ENCODE data around the gene TTC6.

Gene TTC6

DNA sequence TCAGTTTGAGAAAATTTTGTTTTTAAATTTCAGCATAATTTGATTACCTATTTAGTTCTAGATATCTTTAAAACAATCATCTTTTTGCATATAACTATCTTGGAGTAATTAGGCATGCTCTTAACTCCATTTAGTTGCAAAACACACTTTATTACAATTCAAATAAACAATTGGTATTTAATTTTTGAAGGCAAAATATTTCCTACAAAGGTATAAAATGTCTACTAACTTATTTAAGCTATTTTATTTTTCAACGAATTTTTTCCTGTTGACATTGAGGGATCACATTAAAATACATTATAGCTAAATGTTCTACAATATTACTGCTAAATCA lies 8.7 kb upstream of the TTC6 start:
- no peak for DNase-seq

DNA sequence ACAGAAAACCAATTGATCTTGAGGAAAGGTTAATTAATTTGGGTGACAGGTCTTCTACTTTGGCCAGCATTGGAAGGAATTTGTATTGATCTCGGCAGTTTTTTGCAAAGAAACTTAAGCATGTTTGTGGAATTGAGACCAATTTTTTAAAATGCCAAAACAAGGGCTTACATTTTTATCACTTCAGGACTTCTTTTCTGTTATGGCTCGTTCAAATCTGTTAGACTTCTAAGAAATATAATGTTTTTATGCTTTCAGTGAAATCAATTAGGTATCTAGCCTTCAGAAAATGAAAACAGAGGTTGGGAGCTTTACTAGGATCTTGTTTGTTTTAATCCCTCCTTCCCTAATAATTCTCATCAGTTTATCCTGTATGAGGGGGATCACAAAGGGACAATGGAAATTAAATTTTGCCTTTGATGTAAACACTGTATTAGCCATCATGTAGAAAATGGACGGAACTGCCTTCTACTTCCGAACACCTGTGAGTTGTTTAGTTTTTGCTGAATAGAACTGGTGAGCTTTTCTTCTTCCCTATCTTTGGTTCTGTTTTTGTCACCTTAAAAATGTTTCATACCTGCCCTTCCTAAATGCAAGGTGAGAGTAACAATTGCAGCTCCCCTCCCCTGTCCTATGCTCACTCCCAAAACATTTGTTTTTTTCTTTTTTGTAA lies 8.2 kb upstream of the TTC6 start:
- no peak for DNase-seq

DNA sequence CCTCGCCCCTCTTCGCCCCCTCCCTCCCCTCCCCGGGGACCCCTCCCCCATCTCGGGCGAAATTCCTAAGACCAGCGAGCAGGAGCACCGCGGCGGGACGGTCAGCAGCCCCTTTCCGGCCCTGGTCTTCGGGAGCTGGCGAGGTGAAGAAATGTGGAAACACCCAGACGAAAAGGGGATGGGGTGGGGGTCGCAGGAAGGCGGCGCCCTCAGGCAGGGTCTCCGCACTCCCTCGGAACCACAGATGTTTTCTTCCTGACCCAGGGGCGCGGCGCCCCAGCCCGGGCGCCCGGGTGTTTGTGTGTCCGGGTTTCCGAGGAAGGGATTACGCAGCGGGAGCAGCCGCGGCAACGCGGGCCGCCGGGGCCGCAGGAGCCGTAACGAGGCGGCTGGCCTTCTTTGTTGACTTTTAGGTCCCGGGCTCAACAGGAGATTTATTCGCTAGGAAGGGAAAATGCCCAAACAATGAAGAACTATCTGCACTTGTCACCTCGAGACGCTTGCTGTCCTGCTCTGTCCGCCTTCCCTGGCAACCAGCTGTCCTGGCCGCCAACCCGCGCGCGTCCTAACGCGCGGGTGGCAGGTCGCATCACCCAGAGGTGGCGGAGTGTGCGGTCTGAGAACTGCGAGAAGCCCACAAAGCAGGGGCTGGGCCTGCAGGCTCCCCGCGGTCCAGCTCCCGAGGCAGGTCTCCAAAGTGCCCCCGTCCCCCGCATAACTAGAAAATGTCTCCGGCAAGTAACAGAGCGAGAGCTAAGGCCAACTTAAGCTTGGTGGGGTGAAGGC lies 7.4 kb upstream of the TTC6 start:
- no peak for DNase-seq

DNA sequence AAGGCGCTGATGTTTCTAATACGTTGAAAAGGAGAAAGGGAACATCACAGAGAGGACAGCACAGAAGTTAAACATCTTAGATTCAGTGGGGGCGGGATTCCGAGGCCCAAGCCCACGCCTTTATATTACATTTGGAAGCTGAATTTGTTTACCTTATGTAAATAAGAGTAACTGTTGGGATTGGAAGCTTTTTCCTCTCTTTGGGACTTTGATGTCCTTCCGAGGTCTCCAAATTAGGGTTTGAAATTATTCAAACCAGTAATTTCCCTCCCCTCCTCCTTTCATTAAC lies 6.8 kb upstream of the TTC6 start:
- DNase-seq, result no peak

DNA sequence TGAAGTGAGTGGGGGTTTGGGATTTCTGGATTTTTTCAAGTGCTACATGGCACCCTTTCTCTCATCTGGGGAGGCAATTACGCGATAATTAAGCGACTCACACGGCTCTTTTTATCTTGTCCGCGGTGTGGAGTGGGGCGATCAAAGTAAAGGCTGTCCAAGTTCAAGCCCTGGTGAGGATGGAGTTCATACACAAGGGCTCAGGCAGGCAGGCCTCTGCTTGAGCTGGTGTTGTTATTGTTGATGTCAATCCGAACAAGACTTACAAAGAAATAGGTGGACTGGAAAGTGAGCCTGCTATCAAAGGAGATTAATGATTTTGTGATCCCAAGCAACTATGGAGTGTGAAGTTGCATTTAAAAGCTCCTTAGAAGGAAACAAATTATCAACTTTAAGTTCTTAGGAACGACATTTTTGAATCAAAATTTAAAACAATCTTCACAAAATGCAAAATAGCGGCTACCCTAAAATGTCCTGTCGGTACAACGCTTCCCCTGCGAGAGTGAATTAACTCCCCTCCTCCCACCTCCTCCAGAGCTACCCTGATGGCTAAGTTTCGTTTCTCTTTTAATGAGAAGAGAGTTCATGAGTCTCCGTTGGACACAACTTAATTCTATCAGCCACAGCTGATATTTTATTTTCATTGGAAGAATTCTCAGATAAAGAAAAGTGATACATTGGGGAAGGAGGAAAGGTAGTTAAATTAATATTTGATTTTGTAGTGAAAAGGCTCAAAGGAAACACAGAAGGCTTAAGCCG lies 6.3 kb upstream of the TTC6 start:
- DNase-seq, result no peak

DNA sequence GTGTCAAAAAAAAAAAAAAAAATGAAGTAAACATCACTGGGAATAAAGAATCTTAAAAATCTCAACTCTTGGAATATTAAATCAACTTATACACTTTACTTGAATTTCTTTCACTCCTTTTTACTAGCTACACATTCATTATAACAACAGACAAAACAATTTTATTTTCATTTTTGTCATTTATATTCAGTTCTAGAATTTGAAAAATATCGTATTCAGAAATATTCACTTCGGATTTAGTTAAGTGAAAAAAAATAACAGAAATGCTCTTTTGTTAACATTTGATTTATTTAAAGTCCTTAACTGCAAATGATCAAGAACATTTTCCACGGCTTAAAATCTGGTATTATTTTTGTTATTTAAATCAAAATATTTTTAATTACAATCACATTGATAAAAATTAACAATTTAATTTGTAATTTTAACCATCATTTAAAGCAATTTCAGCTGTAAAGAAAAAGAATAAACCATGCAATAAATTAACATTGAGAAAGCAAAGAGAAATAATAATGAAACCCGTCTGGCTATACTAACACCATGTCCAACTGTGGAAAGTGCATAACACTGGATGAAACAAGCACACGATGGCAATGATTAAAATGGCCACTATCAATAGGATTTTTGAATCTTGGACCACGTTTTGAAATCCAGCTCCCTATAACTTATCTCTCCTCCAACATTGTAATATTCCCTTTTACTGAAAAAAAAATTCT lies 5.6 kb upstream of the TTC6 start:
- no peak for DNase-seq

DNA sequence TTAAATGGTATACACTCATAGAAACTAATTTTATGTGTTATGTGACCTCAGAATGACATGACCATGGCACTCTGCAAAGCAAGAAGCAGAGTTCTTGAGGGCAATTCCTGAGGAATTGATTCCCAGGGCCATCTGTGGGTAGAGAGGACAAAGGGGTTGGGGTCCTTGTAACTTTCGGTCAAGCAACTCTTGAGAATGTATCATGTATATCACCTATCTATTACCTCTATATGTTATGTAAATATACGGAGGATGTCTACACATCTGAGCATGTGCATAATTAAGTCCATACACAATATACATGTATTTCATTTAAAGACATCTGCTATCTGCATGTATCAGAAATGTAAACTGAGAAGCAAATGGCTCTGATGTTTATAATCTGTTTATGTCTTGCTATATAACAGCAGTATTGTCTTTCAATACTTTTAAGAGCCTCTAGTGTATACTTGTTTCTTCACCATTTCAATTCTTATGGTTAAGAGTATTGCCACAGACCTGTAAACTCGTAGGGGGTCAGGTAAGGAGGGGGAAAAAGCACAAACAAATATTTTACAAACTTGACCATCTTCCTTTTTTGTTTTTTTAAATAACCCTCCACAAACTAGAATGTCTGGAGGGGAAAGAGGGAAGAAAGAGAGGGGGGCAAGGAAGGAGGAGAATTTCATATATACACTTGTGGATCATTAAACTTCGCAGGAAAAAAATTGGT lies 4.8 kb upstream of the TTC6 start:
- no peak for DNase-seq

DNA sequence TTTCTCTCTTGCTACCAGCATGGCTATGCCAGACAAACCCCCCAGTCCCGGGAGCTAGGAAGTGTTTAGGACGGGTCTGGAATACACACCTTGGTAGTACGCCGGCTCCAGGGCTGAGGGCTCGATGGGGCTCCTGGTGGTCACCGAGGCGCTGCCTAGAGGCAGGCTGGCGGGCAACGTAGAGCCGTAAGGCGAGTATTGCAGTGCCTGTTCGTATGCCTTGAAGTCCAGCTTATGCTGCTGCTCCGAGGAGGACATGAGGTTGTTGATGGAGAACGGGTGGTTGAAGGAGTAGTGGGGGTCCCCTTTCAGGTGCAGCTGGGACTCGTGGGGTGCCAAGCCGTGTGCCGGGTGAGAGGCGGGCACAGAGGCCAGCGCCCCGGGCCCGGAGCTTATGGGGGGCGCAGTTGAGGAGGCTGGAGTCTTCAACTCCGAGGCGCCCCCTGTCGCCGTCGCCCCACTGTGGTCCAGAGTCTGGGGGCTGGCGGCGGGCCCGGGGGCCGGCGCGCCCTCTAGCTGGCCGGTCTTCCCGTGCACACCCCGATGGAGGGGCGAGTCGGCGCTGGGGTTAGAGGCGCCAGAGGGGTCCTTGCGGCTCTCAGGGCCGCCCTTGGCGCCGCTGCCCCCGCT lies 4.0 kb upstream of the TTC6 start:
- DNase-seq, result no peak

DNA sequence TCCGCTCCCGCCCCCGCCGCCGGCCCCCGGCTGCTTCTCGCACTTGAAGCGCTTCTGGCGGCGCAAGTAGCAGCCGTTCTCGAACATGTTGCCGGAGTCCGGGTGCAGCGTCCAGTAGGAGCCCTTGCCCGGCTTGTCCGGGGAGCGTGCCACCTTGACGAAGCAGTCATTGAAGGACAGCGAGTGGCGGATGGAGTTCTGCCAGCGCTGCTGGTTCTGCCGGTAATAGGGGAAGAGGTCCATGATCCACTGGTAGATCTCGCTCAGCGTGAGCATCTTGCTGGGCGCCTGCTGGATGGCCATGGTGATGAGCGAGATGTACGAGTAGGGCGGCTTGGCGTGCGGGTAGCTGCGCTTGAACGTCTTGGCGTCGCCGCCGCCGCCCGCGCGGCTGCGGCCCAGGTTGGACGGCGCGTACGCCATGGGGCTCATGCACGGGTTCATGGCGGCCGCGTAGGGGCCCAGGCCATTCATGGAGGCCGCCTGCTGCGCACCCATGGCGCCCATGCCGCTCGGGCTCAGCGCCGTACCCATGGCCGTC lies 3.4 kb upstream of the TTC6 start:
- no peak for DNase-seq

DNA sequence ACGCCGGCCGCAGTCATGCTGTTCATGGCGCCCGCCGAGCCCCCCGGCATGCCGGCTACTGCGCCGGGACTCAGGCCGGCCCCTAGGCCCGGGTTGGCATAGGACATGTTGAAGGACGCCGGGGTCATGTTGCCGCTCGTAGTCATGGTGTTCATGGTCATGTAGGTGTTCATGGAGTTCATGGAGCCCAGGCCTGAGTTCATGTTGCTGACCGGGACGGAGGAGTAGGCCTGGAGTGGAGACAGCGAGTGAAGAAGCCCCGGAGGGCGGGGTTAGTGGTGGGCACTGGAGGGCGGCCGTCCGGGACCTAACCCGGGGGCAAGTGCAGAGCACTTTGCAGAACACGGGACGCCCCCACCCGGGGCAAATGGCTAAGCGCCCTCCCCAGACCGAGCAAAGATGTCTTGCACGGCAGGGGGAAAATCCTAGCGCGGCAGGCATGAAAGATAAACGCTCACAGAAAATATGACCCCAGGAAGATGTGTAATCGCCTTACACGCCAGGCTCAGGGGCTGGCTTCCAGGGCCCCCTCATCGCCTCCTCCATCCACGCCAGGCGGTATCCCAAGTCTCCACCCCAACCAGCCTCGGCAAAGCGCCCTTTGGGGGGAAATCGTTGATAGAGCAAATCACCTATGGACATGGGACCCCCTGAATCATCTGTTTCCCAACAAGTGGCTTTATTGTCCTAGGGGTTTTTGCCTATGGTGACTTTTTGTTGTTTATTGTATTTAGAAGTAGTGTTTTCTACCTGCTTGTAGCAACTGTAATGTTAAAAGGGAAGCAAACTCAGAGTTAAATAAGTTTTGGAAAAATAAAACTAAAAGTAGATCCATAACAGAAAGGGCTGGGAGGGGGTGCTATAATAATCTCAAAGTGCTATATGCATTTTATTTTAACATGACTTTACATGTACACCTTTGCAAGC lies 2.7 kb upstream of the TTC6 start:
- DNase-seq, result no peak

DNA sequence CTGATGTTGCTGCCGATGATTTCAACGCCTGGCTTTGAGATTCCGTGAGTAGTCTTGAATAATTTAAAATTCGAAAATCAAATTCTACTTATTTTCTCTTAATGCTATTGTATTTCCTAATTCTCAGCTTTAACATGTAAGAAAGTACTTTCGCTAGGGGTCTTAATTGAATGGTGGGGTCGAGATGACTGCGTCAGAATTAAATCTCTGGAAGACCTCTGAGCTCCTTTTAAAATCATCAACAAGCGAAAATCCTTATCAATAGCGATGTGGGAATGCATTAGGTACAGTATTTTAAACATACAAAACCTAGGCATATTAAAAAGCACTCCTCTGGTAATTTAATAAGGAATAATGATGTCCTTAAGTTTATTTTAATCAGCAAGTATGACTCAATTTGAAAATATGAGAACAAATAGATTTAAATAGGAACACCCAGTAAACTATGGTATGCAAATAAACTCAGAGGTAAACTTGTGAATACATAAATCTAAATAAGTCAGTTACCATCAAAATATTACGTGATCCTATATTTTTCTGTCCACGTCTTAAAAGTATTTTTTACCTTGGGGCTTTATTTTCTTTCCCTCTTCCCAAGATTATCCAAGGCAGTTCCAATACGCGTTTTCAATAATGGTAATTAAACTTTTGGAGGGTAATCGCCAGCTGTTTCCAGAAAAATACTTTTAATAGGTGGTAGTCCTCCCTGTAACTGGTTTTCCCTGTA lies 1.8 kb upstream of the TTC6 start:
- no peak for DNase-seq

DNA sequence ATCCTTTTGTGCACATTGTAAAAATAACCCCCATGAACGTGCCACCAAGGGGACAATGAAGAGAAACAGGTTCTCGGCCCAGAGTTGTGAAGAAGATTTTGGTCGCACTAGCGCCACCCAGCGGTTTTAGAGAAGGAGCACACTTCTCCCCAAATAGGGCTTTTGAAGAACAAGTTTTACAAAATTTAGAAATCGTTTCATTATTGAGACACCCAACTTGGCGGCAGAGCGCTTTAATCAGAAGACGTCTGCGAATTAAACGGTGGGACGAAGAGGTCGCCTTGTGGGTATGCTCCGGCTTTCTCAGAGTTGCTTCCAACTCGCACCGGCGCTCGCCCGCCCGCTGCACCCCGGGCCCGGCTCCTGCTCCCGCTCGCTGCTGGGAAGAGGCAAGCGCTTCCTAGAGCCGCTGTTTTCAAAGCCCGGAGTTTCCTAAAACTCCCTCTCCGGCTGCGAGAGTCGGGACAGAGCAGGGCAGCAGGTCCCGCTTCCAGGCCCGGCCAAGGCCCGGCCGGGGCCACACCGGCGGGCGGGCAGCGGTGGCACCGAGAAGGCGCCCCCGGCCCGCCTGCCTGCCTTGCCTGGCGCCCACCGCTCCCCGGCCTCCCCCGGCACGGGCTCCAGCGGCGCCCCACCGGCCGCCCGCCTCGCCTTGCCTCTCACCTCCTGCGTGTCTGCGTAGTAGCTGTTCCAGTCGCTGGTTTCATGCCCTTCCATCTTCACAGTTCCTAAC lies 1.0 kb upstream of the TTC6 start:
- peak; percentile 74 for DNase-seq

DNA sequence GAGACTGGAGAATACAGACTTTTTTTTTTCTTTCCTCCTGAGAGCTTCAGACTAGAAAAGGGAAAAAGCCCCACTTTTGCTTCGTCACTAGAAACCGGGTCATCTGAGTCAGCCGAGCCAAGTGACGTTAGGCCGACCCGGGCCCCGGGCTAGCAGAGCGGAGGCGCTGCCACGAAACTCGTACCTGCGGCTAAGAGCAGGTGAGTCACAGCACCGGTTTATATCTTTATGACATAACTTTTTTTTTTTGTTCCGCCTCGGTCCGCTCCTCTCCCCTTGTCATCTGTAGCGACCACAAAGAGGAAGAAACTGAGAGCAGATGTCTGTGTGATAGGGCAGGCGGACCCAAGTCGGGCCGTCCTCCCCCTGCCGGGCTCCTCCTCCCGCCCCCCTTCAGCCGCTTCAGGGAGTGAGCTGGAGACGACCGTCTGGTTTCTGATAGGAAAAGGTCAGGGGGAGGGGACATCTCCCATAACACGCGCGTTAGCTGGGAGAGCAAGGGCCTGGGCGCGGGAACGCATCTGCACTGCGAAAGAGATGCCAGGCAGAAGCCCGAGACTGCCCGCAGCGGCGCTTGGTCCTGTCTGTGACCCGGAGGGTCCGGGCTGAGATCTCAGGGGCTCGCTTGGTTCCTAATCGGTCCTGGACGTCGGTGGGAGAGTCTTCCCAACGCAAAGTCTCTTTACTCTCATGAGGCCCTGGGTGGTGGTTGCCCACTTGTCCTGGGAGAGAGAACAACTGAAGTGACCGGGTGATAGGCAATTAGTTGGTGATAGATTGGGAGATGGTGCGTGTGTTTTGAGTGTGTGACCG lies 586 bp downstream of the TTC6 start:
- DNase-seq, result no peak

DNA sequence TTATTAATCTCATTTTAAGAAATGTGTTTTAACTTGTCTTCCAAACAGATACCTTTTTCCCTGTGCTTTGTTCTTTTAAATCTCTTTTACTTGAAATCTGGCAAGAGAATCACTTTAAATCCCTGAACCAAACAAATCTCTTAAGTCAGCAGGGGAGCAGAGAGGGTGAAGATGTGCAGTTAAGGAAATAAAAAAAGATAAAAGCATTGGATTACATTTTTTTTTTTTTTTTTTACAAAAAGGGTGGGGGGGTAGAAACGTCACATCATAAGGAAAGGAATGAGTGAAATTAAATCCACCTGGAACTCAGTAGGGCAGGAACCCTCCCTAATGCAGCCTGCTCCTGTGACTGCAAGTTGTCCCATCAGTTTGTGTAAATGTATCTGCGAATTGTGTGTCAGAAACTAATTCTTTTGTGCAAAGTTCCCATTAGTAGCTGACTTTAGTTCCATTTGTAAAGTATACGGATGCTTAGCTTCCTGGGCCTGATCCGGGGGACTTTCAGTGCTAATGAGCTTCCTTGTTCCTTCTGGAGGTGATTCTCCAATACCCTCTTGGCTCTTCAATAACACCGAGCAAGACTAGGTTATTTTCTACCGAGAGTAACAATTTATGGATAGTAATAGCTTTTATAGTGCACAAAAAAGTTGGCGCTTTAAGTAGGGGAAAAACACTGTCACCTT lies 1.5 kb downstream of the TTC6 start:
- DNase-seq, result no peak

DNA sequence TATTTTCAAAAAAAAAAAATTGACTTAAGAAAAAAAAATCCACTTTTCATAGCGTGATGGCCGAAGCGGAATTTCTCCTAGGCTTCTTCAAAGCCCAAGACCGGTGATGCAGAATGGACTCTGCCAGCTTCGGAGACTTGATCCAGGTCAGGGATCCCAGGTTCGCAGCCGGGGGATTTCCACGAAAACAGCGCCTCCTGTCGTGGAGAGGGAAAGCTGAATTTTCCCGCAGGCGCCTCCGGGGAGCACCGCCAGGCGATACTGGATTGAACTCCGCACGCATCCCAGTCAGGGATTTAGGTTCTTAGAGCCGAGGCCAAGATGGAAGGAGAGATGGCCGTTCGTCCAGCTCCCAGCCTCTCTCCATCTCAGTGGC lies 2.1 kb downstream of the TTC6 start:
- DNase-seq, result no peak

DNA sequence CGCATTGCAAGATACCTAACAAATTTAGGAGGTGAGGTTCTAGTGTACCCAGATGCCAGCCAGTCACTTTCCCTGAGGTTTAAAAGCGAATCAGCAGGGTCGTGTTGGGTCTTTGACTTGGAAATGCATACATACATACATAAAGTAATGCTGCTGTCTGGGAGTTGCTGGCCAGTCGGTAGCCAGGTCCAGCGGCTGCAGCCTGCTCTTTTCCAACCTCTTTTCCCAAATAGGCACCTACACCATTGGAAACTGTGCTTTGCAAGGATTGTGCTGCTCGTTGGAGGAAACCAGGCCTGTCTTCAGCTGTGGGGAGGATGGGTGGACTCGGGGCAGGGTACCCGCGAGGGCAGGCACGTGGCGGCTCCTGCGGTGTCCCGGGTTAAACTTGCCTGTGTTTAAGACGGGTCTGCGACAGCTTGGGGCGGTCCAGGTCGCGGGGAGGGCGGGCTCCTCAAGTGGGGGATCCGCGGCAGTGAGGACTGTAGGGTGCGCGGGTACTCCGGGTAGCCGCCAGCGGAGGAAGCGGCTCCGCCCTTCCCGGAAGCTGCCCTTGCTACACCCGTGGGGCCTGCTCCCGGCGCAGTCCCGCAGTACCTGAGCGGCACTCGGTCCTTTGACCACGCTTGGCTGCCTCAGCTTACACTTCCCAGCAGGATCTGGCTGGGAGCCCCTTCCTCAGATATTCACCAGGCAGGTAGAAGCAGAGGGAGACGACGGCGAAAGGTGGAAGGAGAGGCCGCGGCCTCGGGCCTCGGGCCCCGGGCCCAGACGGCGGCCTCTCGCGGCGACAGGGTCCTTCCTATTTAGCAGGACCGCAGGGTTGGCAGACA lies 2.7 kb downstream of the TTC6 start:
- no peak for DNase-seq
